ENCODE data around the gene UBE2Z. TPM values are rescaled to one million over a fixed set of nuclear protein-coding genes. Genes with fewer than 3 reads are reported as not detected.
A peak's percentile ranks its signal among the peaks of the same experiment; 100 is the strongest.

The UBE2Z gene
- total and polyA plus RNA-seq, 2 of the 13 experiments (the other 11 are each of a cell fraction or from before 2014, with no cell fraction given), result 63.2 to 122 TPM

DNA sequence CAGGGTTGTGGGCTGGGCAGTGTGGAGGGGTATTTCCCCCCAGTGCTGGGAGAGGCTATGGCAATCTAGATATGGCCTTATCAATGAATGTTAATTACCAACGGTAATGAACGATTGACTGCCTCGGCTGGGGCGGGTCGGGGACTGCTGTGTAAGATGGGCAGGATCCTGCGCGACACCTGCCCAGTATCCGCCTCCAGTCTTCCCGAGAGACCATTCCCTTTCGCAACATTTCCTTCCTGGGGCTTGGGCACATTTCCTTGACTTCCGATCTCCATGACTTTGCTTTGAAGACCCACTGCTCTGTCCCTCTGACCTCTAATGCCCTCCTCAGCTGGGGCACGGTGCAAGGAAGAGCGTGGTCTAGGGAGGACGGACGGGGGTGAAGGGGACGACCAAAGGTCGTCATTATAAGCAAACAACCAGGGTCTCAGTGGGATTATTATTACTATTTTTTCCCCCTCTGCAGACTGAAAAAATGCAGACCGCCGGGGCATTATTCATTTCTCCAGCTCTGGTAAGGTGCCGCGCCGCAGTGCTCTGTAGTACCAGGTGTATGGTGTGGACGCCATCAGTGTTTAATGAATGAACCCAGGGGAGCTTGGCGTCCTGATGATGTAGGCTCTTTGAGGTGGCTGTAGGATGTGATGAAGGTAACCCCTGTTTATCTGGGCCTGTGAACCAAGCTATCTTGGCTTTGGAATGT, 15.1 kb upstream of the UBE2Z start (continued):
- TF ChIP-seq RAD51 (IDR thresholded peaks at IDR 0.05; ENCODE audit: borderline replicate concordance), result no peak
- no peak for TF ChIP-seq ZNF251 (CRISPR knock-in tag; IDR thresholded peaks at IDR 0.05)
- no peak for TF ChIP-seq SIX1 (CRISPR knock-in tag; IDR thresholded peaks at IDR 0.05; ENCODE audit: borderline replicate concordance)
- 0 out of 2 replicates have a peak, but pooled peaks have one; percentile 16 for TF ChIP-seq STAT5B (CRISPR knock-in tag; IDR thresholded peaks at IDR 0.05)
- TF ChIP-seq ZBTB38 (CRISPR knock-in tag; IDR thresholded peaks at IDR 0.05), result peak; percentile 55; the same call in 1 of the 2 replicates
- no peak for TF ChIP-seq MTA3 (CRISPR knock-in tag; IDR thresholded peaks at IDR 0.05)
- no peak; the same call in 1 of the 2 replicates for TF ChIP-seq ZSCAN22 (CRISPR knock-in tag; IDR thresholded peaks at IDR 0.05)
- no peak for TF ChIP-seq HNRNPUL1 (IDR thresholded peaks at IDR 0.05; ENCODE audit: low read depth, low read length)
- no peak for TF ChIP-seq HDAC6 (IDR thresholded peaks at IDR 0.05; ENCODE audit: low read depth, low read length)
- no peak for TF ChIP-seq ZNF569 (CRISPR knock-in tag; IDR thresholded peaks at IDR 0.05; ENCODE audit: borderline replicate concordance)
- no peak for TF ChIP-seq ZZZ3 (CRISPR knock-in tag; IDR thresholded peaks at IDR 0.05; ENCODE audit: borderline replicate concordance)
- TF ChIP-seq, protein P1, sequence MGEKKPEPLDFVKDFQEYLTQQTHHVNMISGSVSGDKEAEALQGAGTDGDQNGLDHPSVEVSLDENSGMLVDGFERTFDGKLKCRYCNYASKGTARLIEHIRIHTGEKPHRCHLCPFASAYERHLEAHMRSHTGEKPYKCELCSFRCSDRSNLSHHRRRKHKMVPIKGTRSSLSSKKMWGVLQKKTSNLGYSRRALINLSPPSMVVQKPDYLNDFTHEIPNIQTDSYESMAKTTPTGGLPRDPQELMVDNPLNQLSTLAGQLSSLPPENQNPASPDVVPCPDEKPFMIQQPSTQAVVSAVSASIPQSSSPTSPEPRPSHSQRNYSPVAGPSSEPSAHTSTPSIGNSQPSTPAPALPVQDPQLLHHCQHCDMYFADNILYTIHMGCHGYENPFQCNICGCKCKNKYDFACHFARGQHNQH (CRISPR knock-in tag; IDR thresholded peaks at IDR 0.05), result no peak
- TF ChIP-seq, protein P2, sequence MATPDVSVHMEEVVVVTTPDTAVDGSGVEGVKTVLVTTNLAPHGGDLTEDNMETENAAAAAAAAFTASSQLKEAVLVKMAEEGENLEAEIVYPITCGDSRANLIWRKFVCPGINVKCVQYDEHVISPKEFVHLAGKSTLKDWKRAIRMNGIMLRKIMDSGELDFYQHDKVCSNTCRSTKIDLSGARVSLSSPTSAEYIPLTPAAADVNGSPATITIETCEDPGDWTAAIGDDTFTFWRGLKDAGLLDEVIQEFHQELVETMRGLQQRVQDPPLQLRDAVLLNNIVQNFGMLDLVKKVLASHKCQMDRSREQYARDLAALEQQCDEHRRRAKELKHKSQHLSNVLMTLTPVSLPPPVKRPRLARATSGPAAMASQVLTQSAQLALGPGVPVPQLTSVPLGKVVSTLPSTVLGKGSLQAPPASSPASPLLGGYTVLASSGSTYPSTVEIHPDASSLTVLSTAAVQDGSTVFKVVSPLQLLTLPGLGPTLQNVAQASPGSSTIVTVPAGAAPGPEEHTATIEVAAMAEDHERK (CRISPR knock-in tag; IDR thresholded peaks at IDR 0.05; ENCODE audit: low read depth), result no peak
- TF ChIP-seq CAMTA2 (CRISPR knock-in tag; IDR thresholded peaks at IDR 0.05; ENCODE audit: borderline replicate concordance), result no peak; the same call in 1 of the 2 replicates
- no peak for TF ChIP-seq FOXK2 (IDR thresholded peaks at IDR 0.05)
- no peak for TF ChIP-seq SOX13 (IDR thresholded peaks at IDR 0.05)
- no peak for TF ChIP-seq SOX13 (CRISPR knock-in tag; conservative IDR thresholded peaks at IDR 0.05 in 1 of 2, IDR thresholded peaks at IDR 0.05 in 1 of 2)
- TF ChIP-seq, protein P3, sequence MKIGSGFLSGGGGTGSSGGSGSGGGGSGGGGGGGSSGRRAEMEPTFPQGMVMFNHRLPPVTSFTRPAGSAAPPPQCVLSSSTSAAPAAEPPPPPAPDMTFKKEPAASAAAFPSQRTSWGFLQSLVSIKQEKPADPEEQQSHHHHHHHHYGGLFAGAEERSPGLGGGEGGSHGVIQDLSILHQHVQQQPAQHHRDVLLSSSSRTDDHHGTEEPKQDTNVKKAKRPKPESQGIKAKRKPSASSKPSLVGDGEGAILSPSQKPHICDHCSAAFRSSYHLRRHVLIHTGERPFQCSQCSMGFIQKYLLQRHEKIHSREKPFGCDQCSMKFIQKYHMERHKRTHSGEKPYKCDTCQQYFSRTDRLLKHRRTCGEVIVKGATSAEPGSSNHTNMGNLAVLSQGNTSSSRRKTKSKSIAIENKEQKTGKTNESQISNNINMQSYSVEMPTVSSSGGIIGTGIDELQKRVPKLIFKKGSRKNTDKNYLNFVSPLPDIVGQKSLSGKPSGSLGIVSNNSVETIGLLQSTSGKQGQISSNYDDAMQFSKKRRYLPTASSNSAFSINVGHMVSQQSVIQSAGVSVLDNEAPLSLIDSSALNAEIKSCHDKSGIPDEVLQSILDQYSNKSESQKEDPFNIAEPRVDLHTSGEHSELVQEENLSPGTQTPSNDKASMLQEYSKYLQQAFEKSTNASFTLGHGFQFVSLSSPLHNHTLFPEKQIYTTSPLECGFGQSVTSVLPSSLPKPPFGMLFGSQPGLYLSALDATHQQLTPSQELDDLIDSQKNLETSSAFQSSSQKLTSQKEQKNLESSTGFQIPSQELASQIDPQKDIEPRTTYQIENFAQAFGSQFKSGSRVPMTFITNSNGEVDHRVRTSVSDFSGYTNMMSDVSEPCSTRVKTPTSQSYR (CRISPR knock-in tag; IDR thresholded peaks at IDR 0.05; ENCODE audit: borderline replicate concordance), result no peak
- TF ChIP-seq, protein P4, sequence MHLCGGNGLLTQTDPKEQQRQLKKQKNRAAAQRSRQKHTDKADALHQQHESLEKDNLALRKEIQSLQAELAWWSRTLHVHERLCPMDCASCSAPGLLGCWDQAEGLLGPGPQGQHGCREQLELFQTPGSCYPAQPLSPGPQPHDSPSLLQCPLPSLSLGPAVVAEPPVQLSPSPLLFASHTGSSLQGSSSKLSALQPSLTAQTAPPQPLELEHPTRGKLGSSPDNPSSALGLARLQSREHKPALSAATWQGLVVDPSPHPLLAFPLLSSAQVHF (CRISPR knock-in tag; IDR thresholded peaks at IDR 0.05), result no peak
- TF ChIP-seq, protein P5, sequence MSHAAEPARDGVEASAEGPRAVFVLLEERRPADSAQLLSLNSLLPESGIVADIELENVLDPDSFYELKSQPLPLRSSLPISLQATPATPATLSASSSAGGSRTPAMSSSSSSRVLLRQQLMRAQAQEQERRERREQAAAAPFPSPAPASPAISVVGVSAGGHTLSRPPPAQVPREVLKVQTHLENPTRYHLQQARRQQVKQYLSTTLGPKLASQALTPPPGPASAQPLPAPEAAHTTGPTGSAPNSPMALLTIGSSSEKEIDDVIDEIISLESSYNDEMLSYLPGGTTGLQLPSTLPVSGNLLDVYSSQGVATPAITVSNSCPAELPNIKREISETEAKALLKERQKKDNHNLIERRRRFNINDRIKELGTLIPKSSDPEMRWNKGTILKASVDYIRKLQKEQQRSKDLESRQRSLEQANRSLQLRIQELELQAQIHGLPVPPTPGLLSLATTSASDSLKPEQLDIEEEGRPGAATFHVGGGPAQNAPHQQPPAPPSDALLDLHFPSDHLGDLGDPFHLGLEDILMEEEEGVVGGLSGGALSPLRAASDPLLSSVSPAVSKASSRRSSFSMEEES (CRISPR knock-in tag; IDR thresholded peaks at IDR 0.05), result no peak
- TF ChIP-seq SP2 (CRISPR knock-in tag; IDR thresholded peaks at IDR 0.05), result no peak
- TF ChIP-seq ATF7 (IDR thresholded peaks at IDR 0.05), result no peak
- TF ChIP-seq ATF7 (CRISPR knock-in tag; IDR thresholded peaks at IDR 0.05), result no peak

Data from HepG2 (cell line).